Nephron (organoid): ENCODE measurements around the gene NFATC1.

Experiments
- H3K27ac Mint-ChIP-seq, 3 experiments: 2 replicates each; pipeline ENCODE4 v1.8.0; 2020; ENCODE audit warnings: mixed read lengths in 3 of 3, mild to moderate bottlenecking in 2 of 3, moderate library complexity in 1 of 3
- H3K27me3 Mint-ChIP-seq: 2 replicates; pipeline ENCODE4 v1.8.0; 2021; ENCODE audit warnings: low read depth, mild to moderate bottlenecking, moderate library complexity, mixed read lengths
- H3K36me3 Mint-ChIP-seq: 2 replicates; pipeline ENCODE4 v1.8.0; 2020; ENCODE audit warnings: low read depth, mixed read lengths
- H3K4me1 Mint-ChIP-seq: 2 replicates; pipeline ENCODE4 v1.8.0; 2020; ENCODE audit warnings: mixed read lengths
- H3K4me3 Mint-ChIP-seq, 3 experiments: 2 replicates each; pipeline ENCODE4 v1.8.0; 2020; ENCODE audit warnings: mild to moderate bottlenecking in 3 of 3, mixed read lengths in 3 of 3, moderate library complexity in 2 of 3
- H3K9me3 Mint-ChIP-seq: 2 replicates; pipeline ENCODE4 v1.8.0; 2020; ENCODE audit warnings: mixed read lengths
- TF ChIP-seq, protein P1 (sequence below), 3 experiments: fragments of 200-600 bp; sonication (generic); IDR thresholded peaks; one replicate each; pipeline ENCODE4 v1.5.0; 2021; ENCODE audit warnings: antibody characterized with exemption in 3 of 3; ENCODE audit not compliant: unreplicated experiment in 3 of 3

Gene NFATC1

GRCh38 chr18:79453816-79454735 is 58.3 kb downstream of the NFATC1 start:
- H3K27ac Mint-ChIP-seq, result no peak overlapping the region
- H3K9me3 Mint-ChIP-seq, result no peaks in the 10 kb centered on the region
- H3K27me3 Mint-ChIP-seq, result peaks cover 4% of the 10 kb centered on the region
- H3K4me3 Mint-ChIP-seq, result no peak overlapping the region
- TF ChIP-seq, protein P1, sequence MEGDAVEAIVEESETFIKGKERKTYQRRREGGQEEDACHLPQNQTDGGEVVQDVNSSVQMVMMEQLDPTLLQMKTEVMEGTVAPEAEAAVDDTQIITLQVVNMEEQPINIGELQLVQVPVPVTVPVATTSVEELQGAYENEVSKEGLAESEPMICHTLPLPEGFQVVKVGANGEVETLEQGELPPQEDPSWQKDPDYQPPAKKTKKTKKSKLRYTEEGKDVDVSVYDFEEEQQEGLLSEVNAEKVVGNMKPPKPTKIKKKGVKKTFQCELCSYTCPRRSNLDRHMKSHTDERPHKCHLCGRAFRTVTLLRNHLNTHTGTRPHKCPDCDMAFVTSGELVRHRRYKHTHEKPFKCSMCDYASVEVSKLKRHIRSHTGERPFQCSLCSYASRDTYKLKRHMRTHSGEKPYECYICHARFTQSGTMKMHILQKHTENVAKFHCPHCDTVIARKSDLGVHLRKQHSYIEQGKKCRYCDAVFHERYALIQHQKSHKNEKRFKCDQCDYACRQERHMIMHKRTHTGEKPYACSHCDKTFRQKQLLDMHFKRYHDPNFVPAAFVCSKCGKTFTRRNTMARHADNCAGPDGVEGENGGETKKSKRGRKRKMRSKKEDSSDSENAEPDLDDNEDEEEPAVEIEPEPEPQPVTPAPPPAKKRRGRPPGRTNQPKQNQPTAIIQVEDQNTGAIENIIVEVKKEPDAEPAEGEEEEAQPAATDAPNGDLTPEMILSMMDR (IDR thresholded peaks at IDR 0.05; ENCODE audit: unreplicated experiment in 3 of 3), result no peak
- peaks cover 8% of the 10 kb centered on the region for H3K4me1 Mint-ChIP-seq
- no peaks in the 10 kb centered on the region for H3K36me3 Mint-ChIP-seq

- H3K36me3 Mint-ChIP-seq, result peaks cover 4% of the 10 kb centered on the region
- TF ChIP-seq, protein P1 (IDR thresholded peaks at IDR 0.05; ENCODE audit: unreplicated experiment in 3 of 3), result no peak
- no peak overlapping the region for H3K27ac Mint-ChIP-seq
- peaks cover 7% of the 10 kb centered on the region for H3K4me1 Mint-ChIP-seq
- H3K4me3 Mint-ChIP-seq, result no peak overlapping the region
- H3K9me3 Mint-ChIP-seq, result no peaks in the 10 kb centered on the region
- H3K27me3 Mint-ChIP-seq, result no peaks in the 10 kb centered on the region
These were observed 59.5 kb downstream of the NFATC1 start for GRCh38 chr18:79455261-79455660.

GRCh38 chr18:79456105-79456980 is 60.6 kb downstream of the NFATC1 start:
- H3K9me3 Mint-ChIP-seq, result no peaks in the 10 kb centered on the region
- no peaks in the 10 kb centered on the region for H3K27me3 Mint-ChIP-seq
- peaks cover 10% of the 10 kb centered on the region for H3K4me1 Mint-ChIP-seq
- no peak overlapping the region for H3K27ac Mint-ChIP-seq
- H3K4me3 Mint-ChIP-seq, result no peak overlapping the region
- TF ChIP-seq, protein P1 (IDR thresholded peaks at IDR 0.05; ENCODE audit: unreplicated experiment in 3 of 3), result no peak
- H3K36me3 Mint-ChIP-seq, result peaks cover 4% of the 10 kb centered on the region

GRCh38 chr18:79457239-79457638 is 61.5 kb downstream of the NFATC1 start:
- H3K36me3 Mint-ChIP-seq, result peaks cover 8% of the 10 kb centered on the region
- H3K27ac Mint-ChIP-seq, result no peak overlapping the region
- H3K9me3 Mint-ChIP-seq, result no peaks in the 10 kb centered on the region
- no peak overlapping the region for H3K4me3 Mint-ChIP-seq
- no peaks in the 10 kb centered on the region for H3K27me3 Mint-ChIP-seq
- peaks cover 10% of the 10 kb centered on the region for H3K4me1 Mint-ChIP-seq
- TF ChIP-seq, protein P1 (IDR thresholded peaks at IDR 0.05; ENCODE audit: unreplicated experiment in 3 of 3), result no peak

DNA sequence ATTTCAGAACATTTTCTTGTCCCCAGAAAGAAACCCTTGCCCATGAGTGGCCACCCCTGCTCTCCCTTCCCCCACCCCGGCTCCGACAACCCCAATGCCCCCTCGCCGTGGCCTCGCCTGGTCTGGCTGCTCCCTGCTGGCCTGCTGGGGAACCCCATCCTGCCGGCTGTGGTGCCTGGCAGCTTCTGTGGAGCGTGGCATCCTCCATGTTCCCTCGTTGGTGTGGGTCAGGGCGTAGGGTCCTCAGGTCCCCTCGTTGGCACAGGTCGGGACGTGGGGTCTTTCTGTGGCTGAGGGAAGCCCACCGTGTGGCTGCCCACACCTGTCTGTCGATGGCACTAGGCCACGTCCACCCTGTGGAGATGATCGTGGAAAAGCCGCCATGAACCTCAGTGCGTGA is 61.9 kb downstream of the NFATC1 start:
- H3K4me3 Mint-ChIP-seq, result no peak overlapping the region

More for the DNA sequence above, 61.9 kb downstream of the NFATC1 start:
- Mint-ChIP-seq H3K27ac (no peak overlapping the region), H3K4me1 (peaks cover 10% of the 10 kb centered on the region), H3K27me3 (no peaks in the 10 kb centered on the region), H3K36me3 (peaks cover 8% of the 10 kb centered on the region), H3K9me3 (no peaks in the 10 kb centered on the region)
- TF ChIP-seq, protein P1 (IDR thresholded peaks at IDR 0.05; ENCODE audit: unreplicated experiment in 3 of 3), result no peak
